Ishikawa (cell line): Measurements from ENCODE around the gene LRRC74A.

Experiments
- CEBPB ChIP-seq: IDR thresholded peaks from 2 replicates; pipeline ENCODE4 v1.6.1; 2012
- CREB1 ChIP-seq: IDR thresholded peaks from 2 replicates; pipeline ENCODE4 v1.6.1; 2012; ENCODE audit warnings: low read depth
- EGR1 ChIP-seq: IDR thresholded peaks from 2 replicates; pipeline ENCODE4 v1.6.1; 2012
- EP300 ChIP-seq: IDR thresholded peaks from 2 replicates; pipeline ENCODE4 v1.6.1; 2012; ENCODE audit warnings: borderline replicate concordance
- FOXM1 ChIP-seq: IDR thresholded peaks from 2 replicates; pipeline ENCODE4 v1.6.1; 2012; ENCODE audit warnings: low read depth, borderline replicate concordance
- MAX ChIP-seq: IDR thresholded peaks from 2 replicates; pipeline ENCODE4 v1.6.1; 2012
- NFIC ChIP-seq: IDR thresholded peaks from 2 replicates; pipeline ENCODE4 v1.6.1; 2012
- RAD21 ChIP-seq: IDR thresholded peaks from 2 replicates; pipeline ENCODE4 v1.6.1; 2012; ENCODE audit warnings: low read depth
- TAF1 ChIP-seq: IDR thresholded peaks from 2 replicates; pipeline ENCODE4 v1.6.1; 2012; ENCODE audit warnings: low read depth, mild to moderate bottlenecking
- TCF12 ChIP-seq: IDR thresholded peaks from 2 replicates; pipeline ENCODE4 v1.6.1; 2012; ENCODE audit warnings: low read depth
- TEAD4 ChIP-seq: IDR thresholded peaks from 2 replicates; pipeline ENCODE4 v1.6.1; 2012
- USF1 ChIP-seq: IDR thresholded peaks from 2 replicates; pipeline ENCODE4 v1.6.1; 2012
- YY1 ChIP-seq: IDR thresholded peaks from 2 replicates; pipeline ENCODE4 v1.6.1; 2012; ENCODE audit warnings: low read depth
- ZBTB7A ChIP-seq: IDR thresholded peaks from 2 replicates; pipeline ENCODE4 v1.6.1; 2012; ENCODE audit warnings: low read depth
- TF ChIP-seq, protein P1 (sequence below): IDR thresholded peaks from 2 replicates; pipeline ENCODE4 v1.6.1; 2012; ENCODE audit warnings: low read depth, mild to moderate bottlenecking

The LRRC74A gene

GRCh38 chr14:76887191-76887590, 61.0 kb downstream of the LRRC74A start:
- TF ChIP-seq CREB1 (no peak), YY1 (no peak), RAD21 (no peak), EP300 (no peak), CEBPB (no peak)

DNA sequence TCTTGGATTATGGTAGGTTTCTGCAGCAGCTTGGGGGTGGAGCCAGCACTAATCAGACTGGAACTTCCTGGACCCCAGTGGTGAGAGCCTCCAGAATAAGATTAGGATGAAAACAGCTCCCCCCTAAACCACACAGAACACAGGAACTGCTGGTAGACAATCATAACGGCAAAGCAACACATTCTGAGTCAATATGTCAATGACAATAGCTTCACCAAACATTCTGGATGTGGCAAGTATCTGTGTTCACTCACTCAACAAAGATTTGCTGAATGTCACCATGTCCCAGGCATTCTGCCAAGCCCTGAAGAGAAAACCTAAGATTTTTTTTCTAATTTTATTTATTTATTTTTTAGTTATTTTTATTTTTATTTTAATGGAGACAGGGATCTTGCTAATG, 65.2 kb downstream of the LRRC74A start:
- TF ChIP-seq CREB1 = no peak
- no peak for TF ChIP-seq NFIC
- TF ChIP-seq TEAD4 = no peak
- no peak for TF ChIP-seq CEBPB
- TF ChIP-seq RAD21 = no peak
- TF ChIP-seq TAF1 = no peak
- TF ChIP-seq, protein P1, sequence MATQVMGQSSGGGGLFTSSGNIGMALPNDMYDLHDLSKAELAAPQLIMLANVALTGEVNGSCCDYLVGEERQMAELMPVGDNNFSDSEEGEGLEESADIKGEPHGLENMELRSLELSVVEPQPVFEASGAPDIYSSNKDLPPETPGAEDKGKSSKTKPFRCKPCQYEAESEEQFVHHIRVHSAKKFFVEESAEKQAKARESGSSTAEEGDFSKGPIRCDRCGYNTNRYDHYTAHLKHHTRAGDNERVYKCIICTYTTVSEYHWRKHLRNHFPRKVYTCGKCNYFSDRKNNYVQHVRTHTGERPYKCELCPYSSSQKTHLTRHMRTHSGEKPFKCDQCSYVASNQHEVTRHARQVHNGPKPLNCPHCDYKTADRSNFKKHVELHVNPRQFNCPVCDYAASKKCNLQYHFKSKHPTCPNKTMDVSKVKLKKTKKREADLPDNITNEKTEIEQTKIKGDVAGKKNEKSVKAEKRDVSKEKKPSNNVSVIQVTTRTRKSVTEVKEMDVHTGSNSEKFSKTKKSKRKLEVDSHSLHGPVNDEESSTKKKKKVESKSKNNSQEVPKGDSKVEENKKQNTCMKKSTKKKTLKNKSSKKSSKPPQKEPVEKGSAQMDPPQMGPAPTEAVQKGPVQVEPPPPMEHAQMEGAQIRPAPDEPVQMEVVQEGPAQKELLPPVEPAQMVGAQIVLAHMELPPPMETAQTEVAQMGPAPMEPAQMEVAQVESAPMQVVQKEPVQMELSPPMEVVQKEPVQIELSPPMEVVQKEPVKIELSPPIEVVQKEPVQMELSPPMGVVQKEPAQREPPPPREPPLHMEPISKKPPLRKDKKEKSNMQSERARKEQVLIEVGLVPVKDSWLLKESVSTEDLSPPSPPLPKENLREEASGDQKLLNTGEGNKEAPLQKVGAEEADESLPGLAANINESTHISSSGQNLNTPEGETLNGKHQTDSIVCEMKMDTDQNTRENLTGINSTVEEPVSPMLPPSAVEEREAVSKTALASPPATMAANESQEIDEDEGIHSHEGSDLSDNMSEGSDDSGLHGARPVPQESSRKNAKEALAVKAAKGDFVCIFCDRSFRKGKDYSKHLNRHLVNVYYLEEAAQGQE = no peak
- no peak for TF ChIP-seq EP300
- no peak for TF ChIP-seq ZBTB7A
- no peak for TF ChIP-seq USF1
- TF ChIP-seq YY1 = no peak
- TF ChIP-seq FOXM1 = no peak
- TF ChIP-seq TCF12 = no peak
- TF ChIP-seq MAX = no peak
- no peak for TF ChIP-seq EGR1

- TF ChIP-seq USF1 (peak; percentile 92), MAX (no peak)
These were observed 68.1 kb downstream of the LRRC74A start for GRCh38 chr14:76894308-76894707.

- TF ChIP-seq TCF12 = no peak
- no peak for TF ChIP-seq ZBTB7A
- TF ChIP-seq, protein P1 = no peak
- no peak for TF ChIP-seq CREB1
- no peak for TF ChIP-seq CEBPB
- no peak for TF ChIP-seq TAF1
- TF ChIP-seq EP300 = no peak
- TF ChIP-seq USF1 = no peak
- TF ChIP-seq YY1 = no peak
These were observed 74.5 kb downstream of the LRRC74A start for GRCh38 chr14:76900682-76901081.

DNA sequence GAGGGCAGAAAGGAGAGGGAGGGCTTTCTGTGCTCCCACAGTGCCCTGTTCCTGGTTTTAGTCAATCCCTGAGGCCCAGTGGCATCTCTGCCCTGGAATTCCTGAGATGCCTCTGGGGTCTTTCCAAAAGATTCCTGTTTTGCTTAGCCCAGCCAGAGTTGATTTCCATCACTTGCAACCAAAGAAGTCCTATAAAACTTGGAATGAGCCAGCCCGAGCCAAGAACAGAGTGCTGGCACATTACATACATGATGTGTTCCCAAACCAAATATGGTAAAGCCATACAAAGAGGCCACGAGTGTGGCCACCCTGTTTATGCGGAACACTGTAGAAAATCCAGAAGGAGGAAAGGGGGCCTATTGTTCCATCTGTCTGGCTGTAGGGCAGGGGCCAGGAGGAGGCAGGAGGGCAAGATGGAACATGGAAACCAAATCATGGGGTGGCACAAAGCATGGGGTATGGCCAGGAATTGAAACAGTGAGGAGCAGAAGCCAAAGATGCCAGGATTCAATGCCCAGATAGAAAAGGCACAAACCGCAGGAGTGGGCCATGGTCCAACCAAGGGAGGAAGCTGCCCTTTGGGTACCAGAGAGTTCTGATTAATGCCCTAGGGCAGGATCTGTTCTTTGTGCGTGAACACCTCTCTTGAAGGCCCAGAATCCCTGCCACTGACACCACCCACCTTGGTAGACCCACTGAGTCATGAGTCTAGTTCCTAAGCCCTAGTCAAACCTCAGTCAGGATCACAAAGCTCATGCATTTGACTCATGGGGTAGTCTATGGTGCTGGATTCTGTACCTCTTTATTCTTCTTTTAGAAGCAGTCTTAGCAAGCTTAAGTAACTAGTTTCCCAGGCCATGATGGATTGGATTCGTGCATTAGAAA, 75.2 kb downstream of the LRRC74A start:
- TF ChIP-seq EGR1 (no peak), MAX (no peak), CEBPB (no peak), NFIC (no peak), USF1 (no peak), EP300 (no peak), FOXM1 (no peak), CREB1 (no peak), ZBTB7A (no peak), TEAD4 (no peak), TCF12 (no peak), YY1 (no peak)
- TF ChIP-seq, protein P1 = no peak
